PFSK-1 (cell line): ENCODE measurements around the gene TAGLN.

Experiments used
- FOXP2 ChIP-seq: optimal IDR thresholded peaks from 2 replicates; pipeline ENCODE3; 2011; ENCODE audit warnings: borderline replicate concordance, control low read depth, inconsistent platforms; ENCODE audit not compliant: insufficient read depth; ENCODE audit errors: extremely low read length, extremely low read depth
- POLR2AphosphoS5 ChIP-seq: IDR thresholded peaks from 2 replicates; pipeline ENCODE4 v1.6.1; 2012; ENCODE audit warnings: low read depth, mild to moderate bottlenecking, control low read depth, low read length, moderate library complexity
- SIN3A ChIP-seq: IDR thresholded peaks from 2 replicates; pipeline ENCODE4 v1.6.1; 2012; ENCODE audit warnings: mild to moderate bottlenecking, low read length, moderate library complexity, borderline replicate concordance; ENCODE audit not compliant: insufficient read depth
- TAF1 ChIP-seq: IDR thresholded peaks from 2 replicates; pipeline ENCODE4 v1.6.1; 2012; ENCODE audit warnings: low read length, control low read depth, borderline replicate concordance; ENCODE audit not compliant: insufficient read depth
- TF ChIP-seq, protein P1 (sequence below), 2 experiments: IDR thresholded peaks; 2 replicates each; pipeline versions ENCODE4 v1.6.1 to v1.8.0; 2011 to 2012; ENCODE audit warnings: low read depth in 2 of 2, low read length in 2 of 2, control low read depth in 1 of 2, inconsistent platforms in 1 of 2, mild to moderate bottlenecking in 1 of 2, moderate library complexity in 1 of 2; ENCODE audit not compliant: insufficient read depth in 1 of 2

The TAGLN gene

GRCh38 chr11:117251506-117251905 lies 52.3 kb downstream of the TAGLN start:
- TF ChIP-seq POLR2AphosphoS5 = no peak
- no peak for TF ChIP-seq FOXP2
- TF ChIP-seq, protein P1, sequence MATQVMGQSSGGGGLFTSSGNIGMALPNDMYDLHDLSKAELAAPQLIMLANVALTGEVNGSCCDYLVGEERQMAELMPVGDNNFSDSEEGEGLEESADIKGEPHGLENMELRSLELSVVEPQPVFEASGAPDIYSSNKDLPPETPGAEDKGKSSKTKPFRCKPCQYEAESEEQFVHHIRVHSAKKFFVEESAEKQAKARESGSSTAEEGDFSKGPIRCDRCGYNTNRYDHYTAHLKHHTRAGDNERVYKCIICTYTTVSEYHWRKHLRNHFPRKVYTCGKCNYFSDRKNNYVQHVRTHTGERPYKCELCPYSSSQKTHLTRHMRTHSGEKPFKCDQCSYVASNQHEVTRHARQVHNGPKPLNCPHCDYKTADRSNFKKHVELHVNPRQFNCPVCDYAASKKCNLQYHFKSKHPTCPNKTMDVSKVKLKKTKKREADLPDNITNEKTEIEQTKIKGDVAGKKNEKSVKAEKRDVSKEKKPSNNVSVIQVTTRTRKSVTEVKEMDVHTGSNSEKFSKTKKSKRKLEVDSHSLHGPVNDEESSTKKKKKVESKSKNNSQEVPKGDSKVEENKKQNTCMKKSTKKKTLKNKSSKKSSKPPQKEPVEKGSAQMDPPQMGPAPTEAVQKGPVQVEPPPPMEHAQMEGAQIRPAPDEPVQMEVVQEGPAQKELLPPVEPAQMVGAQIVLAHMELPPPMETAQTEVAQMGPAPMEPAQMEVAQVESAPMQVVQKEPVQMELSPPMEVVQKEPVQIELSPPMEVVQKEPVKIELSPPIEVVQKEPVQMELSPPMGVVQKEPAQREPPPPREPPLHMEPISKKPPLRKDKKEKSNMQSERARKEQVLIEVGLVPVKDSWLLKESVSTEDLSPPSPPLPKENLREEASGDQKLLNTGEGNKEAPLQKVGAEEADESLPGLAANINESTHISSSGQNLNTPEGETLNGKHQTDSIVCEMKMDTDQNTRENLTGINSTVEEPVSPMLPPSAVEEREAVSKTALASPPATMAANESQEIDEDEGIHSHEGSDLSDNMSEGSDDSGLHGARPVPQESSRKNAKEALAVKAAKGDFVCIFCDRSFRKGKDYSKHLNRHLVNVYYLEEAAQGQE (IDR thresholded peaks at IDR 0.05; ENCODE audit: insufficient read depth in 1 of 2, low read depth in 2 of 2, low read length in 2 of 2) = no peak
- no peak for TF ChIP-seq TAF1
- TF ChIP-seq SIN3A = no peak

DNA sequence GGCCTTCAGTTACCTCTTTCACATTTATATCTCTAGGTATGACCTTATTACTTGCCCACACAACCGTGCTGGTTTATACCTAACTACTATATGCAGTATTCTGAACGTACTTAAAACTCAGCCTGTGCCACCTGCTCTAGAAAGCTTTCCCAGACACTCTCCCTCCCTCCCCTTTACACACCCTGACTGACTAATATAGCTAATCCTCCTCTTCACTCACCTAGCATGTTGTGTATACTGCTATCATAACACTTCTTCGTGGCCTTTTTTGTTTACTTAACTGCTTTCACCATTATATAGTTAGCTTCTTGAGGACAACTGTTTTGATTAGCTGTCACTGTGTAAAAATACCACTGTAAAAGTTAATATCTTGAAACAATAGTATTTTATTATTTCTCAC lies 56.8 kb downstream of the TAGLN start:
- no peak for TF ChIP-seq SIN3A
- TF ChIP-seq FOXP2 = no peak
- TF ChIP-seq TAF1 = no peak
- TF ChIP-seq, protein P1 (IDR thresholded peaks at IDR 0.05; ENCODE audit: insufficient read depth in 1 of 2, low read depth in 2 of 2, low read length in 2 of 2) = no peak
- no peak for TF ChIP-seq POLR2AphosphoS5

- TF ChIP-seq SIN3A (no peak), TAF1 (no peak), FOXP2 (no peak)
- TF ChIP-seq, protein P1 (IDR thresholded peaks at IDR 0.05; ENCODE audit: insufficient read depth in 1 of 2, low read depth in 2 of 2, low read length in 2 of 2) = no peak
These were observed 57.4 kb downstream of the TAGLN start for GRCh38 chr11:117256573-117256972.
